CD4-positive, alpha-beta T cell treated with Interleukin-4 for 1 hour (primary cell): Measurements from ENCODE around the gene CTLA4.
A peak's percentile ranks its signal among the peaks of the same experiment; 100 is the strongest.

Experiments used
- DNase-seq, 2 donors: peaks; one replicate each; pipeline ENCODE4 v3.0.0-alpha.2; 2020 to 2022

Gene CTLA4

GRCh38 chr2:203893401-203893800 is 25.8 kb downstream of the CTLA4 start:
- DNase-seq: no peak

- no peak for DNase-seq
Observed at GRCh38 chr2:203893840-203894239, 26.3 kb downstream of the CTLA4 start.

- DNase-seq: no peak
Observed at GRCh38 chr2:203894262-203894661, 26.7 kb downstream of the CTLA4 start.

- DNase-seq: no peak
Observed at GRCh38 chr2:203897544-203897943, 30.0 kb downstream of the CTLA4 start.

GRCh38 chr2:203898657-203899056 is 31.1 kb downstream of the CTLA4 start:
- no peak for DNase-seq

- no peak for DNase-seq
Observed at GRCh38 chr2:203900253-203900652, 32.7 kb downstream of the CTLA4 start.

GRCh38 chr2:203904022-203904421 is 36.5 kb downstream of the CTLA4 start:
- DNase-seq: no peak

GRCh38 chr2:203905656-203906055 is 38.1 kb downstream of the CTLA4 start:
- DNase-seq: no peak

- peak in 1 of 2 donors; percentile 55 for DNase-seq
Observed at GRCh38 chr2:203908066-203908796, 40.7 kb downstream of the CTLA4 start.

GRCh38 chr2:203908797-203909185 is 41.2 kb downstream of the CTLA4 start:
- DNase-seq: no peak

GRCh38 chr2:203909261-203909967 is 41.8 kb downstream of the CTLA4 start:
- DNase-seq: peak; percentile 17 to 50

- no peak for DNase-seq
Observed at GRCh38 chr2:203909974-203910373, 42.4 kb downstream of the CTLA4 start.

GRCh38 chr2:203913947-203914346 is 46.4 kb downstream of the CTLA4 start:
- DNase-seq: no peak

GRCh38 chr2:203914546-203915182 is 47.1 kb downstream of the CTLA4 start:
- DNase-seq: peak in 1 of 2 donors; percentile 19

- no peak for DNase-seq
Observed at GRCh38 chr2:203915256-203915655, 47.7 kb downstream of the CTLA4 start.

GRCh38 chr2:203916756-203917155 is 49.2 kb downstream of the CTLA4 start:
- no peak for DNase-seq

- DNase-seq: no peak
Observed at GRCh38 chr2:203918264-203918663, 50.7 kb downstream of the CTLA4 start.

- no peak for DNase-seq
Observed at GRCh38 chr2:203918839-203919238, 51.3 kb downstream of the CTLA4 start.
